Measurements from ENCODE around the gene CCDC86. TPM values are rescaled to one million over a fixed set of nuclear protein-coding genes. Genes with fewer than 3 reads are reported as not detected.

Gene CCDC86
- total and polyA plus RNA-seq, 10 of the 15 experiments (the other 5 are each of a cell fraction or from before 2014, with no cell fraction given): 2.0 to 87.2 (median 38.7) TPM

- no peak for TF ChIP-seq IRF3 (IDR thresholded peaks at IDR 0.05)
- TF ChIP-seq NFIC (IDR thresholded peaks at IDR 0.05; ENCODE audit: low read depth, low read length): no peak
- no peak for TF ChIP-seq NFYA (IDR thresholded peaks at IDR 0.05; ENCODE audit: borderline replicate concordance, low read depth, low read length)
- TF ChIP-seq ZNF592 (IDR thresholded peaks at IDR 0.05): no peak
- no peak for TF ChIP-seq ZBTB33 (IDR thresholded peaks at IDR 0.05)
- TF ChIP-seq MAX (IDR thresholded peaks at IDR 0.05; ENCODE audit: low read depth, low read length): no peak
- no peak for TF ChIP-seq GATAD2B (conservative IDR thresholded peaks at IDR 0.05; ENCODE audit: low read depth)
- no peak for TF ChIP-seq ATF7 (IDR thresholded peaks at IDR 0.05; ENCODE audit: low read depth)
These were observed 6.0 kb downstream of the CCDC86 start (continued) for GRCh38 chr11:60847896-60848295.

Measured in GM12878 (cell line).